ENCODE results near the gene TOR4A. TPM values are rescaled to one million over a fixed set of nuclear protein-coding genes. Genes with fewer than 3 reads are reported as not detected.
A peak's percentile ranks its signal among the peaks of the same experiment; 100 is the strongest.
"Not testable (repeated sequence)": the region's sequence is repeated elsewhere in the genome, so short reads cannot be mapped to it uniquely, and the experiment has no call there.

The TOR4A gene
- total and polyA plus RNA-seq, 2 experiments from 2014 or later = 4.1 to 29.6 TPM

DNA sequence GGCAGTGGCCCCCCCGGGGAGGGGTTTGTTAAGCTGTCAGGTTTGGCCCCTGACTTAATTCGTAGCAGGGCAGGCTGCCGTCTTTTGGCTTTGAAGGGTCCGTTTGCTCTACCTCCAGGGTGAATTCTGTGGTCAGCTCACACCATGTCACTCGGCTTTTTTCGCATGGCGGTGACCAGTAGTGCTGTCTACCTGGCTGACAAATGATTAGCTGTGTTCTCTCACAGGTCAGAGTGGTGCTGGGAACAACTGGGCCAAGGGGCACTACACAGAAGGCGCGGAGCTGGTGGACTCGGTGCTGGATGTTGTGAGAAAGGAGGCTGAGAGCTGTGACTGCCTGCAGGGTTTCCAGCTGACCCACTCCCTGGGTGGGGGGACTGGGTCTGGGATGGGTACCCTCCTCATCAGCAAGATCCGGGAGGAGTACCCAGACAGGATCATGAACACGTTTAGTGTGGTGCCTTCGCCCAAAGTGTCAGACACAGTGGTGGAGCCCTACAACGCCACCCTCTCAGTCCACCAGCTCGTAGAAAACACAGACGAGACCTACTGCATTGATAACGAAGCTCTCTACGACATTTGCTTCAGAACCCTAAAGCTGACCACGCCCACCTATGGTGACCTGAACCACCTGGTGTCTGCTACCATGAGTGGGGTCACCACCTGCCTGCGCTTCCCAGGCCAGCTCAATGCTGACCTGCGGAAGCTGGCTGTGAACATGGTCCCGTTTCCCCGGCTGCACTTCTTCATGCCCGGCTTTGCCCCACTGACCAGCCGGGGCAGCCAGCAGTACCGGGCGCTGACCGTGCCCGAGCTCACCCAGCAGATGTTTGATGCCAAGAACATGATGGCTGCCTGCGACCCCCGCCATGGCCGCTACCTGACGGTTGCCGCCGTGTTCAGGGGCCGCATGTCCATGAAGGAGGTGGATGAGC is 35.0 kb upstream of the TOR4A start:
- TF ChIP-seq EZH2 (IDR thresholded peaks at IDR 0.05; ENCODE audit: insufficient read depth, poor library complexity, severe bottlenecking) (no peak), EZH2phosphoT487 (IDR thresholded peaks at IDR 0.05; ENCODE audit: insufficient read depth, low read depth) (no peak)
- 82 to 83% methylated on average over 35 to 36 of the region's 36 CpGs for WGBS, 2 experiments (ENCODE audit: low coverage in 1 of 2, low lambda C conversion rate in 2 of 2, missing lambda C conversion rate in 2 of 2)
- peak overlapping the region; percentile 90 for H3K4me2 ChIP-seq (ENCODE audit: unreplicated experiment)

DNA sequence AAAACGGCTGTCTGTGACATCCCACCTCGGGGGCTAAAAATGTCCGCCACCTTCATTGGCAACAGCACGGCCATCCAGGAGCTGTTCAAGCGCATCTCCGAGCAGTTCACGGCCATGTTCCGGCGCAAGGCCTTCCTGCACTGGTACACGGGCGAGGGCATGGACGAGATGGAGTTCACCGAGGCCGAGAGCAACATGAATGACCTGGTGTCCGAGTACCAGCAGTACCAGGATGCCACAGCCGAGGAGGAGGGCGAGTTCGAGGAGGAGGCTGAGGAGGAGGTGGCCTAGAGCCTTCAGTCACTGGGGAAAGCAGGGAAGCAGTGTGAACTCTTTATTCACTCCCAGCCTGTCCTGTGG is 34.3 kb upstream of the TOR4A start:
- in situ Hi-C loops (cut with MboI); DNase-seq; H3K9me2 ChIP-seq (ENCODE audit: insufficient read depth); H2AFZ ChIP-seq; H3K4me2 ChIP-seq (ENCODE audit: unreplicated experiment); H3K9me3 ChIP-seq (ENCODE audit: low read depth); H3K27me3 ChIP-seq (replicated peaks; ENCODE audit: insufficient read depth); H3K27ac ChIP-seq: not testable (repeated sequence)
- Histone ChIP-seq H3K79me2 (ENCODE audit: insufficient read depth) (peaks cover 47% of the 10 kb centered on the region), H3F3A (ENCODE audit: insufficient read depth) (peaks cover 22% of the 10 kb centered on the region), H4K20me1 (ENCODE audit: insufficient read depth) (peaks cover 19% of the 10 kb centered on the region; the same call in 1 of the 2 replicates), H3K36me3 (ENCODE audit: low read depth) (peaks cover 18% of the 10 kb centered on the region), H3K4me3 (peak overlapping the region; percentile 84; the same call in 1 of the 2 replicates), H3K4me1 (ENCODE audit: insufficient read depth) (peaks cover 13% of the 10 kb centered on the region; the same call in 1 of the 2 replicates), H3K9ac (peak overlapping the region; percentile 23; the same call in 1 of the 2 replicates)
- 85 to 87% methylated on average over 18 of the region's 18 CpGs for WGBS, 2 experiments (ENCODE audit: low coverage in 1 of 2, low lambda C conversion rate in 2 of 2, missing lambda C conversion rate in 2 of 2)

More for the DNA sequence above, 35.0 kb upstream of the TOR4A start:
- Histone ChIP-seq H3K27me3 (replicated peaks; ENCODE audit: insufficient read depth) (no peaks in the 10 kb centered on the region), H3K79me2 (ENCODE audit: insufficient read depth) (peaks cover 51% of the 10 kb centered on the region), H3K9me3 (ENCODE audit: low read depth) (no peaks in the 10 kb centered on the region), H3K9ac (peak overlapping the region; percentile 89), H3K4me1 (ENCODE audit: insufficient read depth) (peaks cover 13% of the 10 kb centered on the region; the same call in 1 of the 2 replicates), H3F3A (ENCODE audit: insufficient read depth) (peaks cover 22% of the 10 kb centered on the region), H2AFZ (no peak overlapping the region), H3K36me3 (ENCODE audit: low read depth) (peaks cover 18% of the 10 kb centered on the region), H3K27ac (peak overlapping the region; percentile 82; the same call in 1 of the 2 replicates), H3K4me3 (peak overlapping the region; percentile 84), H4K20me1 (ENCODE audit: insufficient read depth) (peaks cover 19% of the 10 kb centered on the region; the same call in 1 of the 2 replicates), H3K9me2 (ENCODE audit: insufficient read depth) (no peaks in the 10 kb centered on the region)
- in situ Hi-C loops (cut with MboI) = no loop called here
- peak; percentile 25 for DNase-seq

DNA sequence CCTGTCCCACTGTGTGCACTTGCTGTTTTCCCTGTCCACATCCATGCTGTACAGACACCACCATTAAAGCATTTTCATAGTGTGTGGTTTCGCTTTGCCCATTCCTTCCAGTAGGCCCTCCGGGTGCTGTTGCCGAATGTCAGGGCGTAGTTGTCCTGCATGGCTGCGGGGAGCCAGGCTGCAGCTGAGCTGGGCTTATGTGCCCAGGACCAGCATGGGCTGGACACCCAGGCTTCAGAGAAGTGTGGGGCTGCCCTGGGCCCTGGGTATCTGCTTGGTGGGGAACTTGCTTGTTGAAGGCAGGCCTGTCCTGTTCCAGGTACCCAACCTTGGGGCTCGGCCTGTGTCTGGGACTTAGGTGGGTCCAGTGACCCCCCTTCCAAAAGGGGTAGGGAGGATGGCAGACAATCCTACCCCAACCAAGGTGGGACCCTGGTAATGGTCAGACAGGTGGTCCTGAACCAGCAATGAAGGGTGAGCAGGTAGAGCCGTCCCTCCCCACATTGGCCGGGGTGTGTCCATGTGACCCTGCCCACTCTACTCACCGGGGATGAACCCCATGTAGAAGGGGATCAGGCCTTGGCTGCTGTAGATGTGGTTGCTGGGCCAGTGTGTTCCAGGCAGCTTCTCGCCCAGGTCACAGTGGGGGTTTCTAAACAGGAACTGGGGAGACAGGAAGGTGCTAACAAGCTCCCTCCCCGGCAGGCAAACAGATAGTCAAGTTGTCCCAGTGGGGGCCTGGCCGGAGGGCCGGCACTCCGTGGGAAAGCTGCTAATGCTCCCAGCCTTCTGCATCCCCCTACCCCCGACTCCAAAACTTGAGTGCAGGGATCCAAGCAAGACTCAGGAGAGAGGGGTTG is 33.7 kb upstream of the TOR4A start:
- peaks cover 13% of the 10 kb centered on the region; the same call in 1 of the 2 replicates for H3K4me1 ChIP-seq (ENCODE audit: insufficient read depth)
- no peak overlapping the region for H2AFZ ChIP-seq
- H3K4me2 ChIP-seq (ENCODE audit: unreplicated experiment) = no peak overlapping the region
- H3F3A ChIP-seq (ENCODE audit: insufficient read depth) = peaks cover 22% of the 10 kb centered on the region
- H3K9me2 ChIP-seq (ENCODE audit: insufficient read depth) = no peaks in the 10 kb centered on the region
- H3K79me2 ChIP-seq (ENCODE audit: insufficient read depth) = peaks cover 41% of the 10 kb centered on the region
- H3K9ac ChIP-seq = peak overlapping the region; percentile 23; the same call in 1 of the 2 replicates
- peaks cover 19% of the 10 kb centered on the region; the same call in 1 of the 2 replicates for H4K20me1 ChIP-seq (ENCODE audit: insufficient read depth)
- no peaks in the 10 kb centered on the region for H3K27me3 ChIP-seq (replicated peaks; ENCODE audit: insufficient read depth)
- H3K4me3 ChIP-seq = peak overlapping the region; percentile 84; the same call in 1 of the 2 replicates
- H3K9me3 ChIP-seq (ENCODE audit: low read depth) = no peaks in the 10 kb centered on the region
- H3K36me3 ChIP-seq (ENCODE audit: low read depth) = peaks cover 18% of the 10 kb centered on the region
- in situ Hi-C loops (cut with MboI) = no loop called here
- H3K27ac ChIP-seq = no peak overlapping the region
- no peak for TF ChIP-seq EZH2phosphoT487 (IDR thresholded peaks at IDR 0.05; ENCODE audit: insufficient read depth, low read depth)
- no peak for TF ChIP-seq EZH2 (IDR thresholded peaks at IDR 0.05; ENCODE audit: insufficient read depth, poor library complexity, severe bottlenecking)
- 61 to 70% methylated on average over 15 of the region's 15 CpGs for WGBS, 2 experiments (ENCODE audit: low coverage in 1 of 2, low lambda C conversion rate in 2 of 2, missing lambda C conversion rate in 2 of 2)
- peak; percentile 48 for DNase-seq
